Stomach (tissue), 4 donors: ENCODE data around the gene SMOC2.
"Not testable (repeated sequence)": the region's sequence is repeated elsewhere in the genome, so short reads cannot be mapped to it uniquely, and the experiment has no call there.

ENCODE experiments used
- EP300 ChIP-seq: sonication (generic); formaldehyde crosslinking; IDR thresholded peaks from one replicate; pipeline ENCODE4 v1.6.1; 2017; ENCODE audit warnings: antibody characterized with exemption
- POLR2A ChIP-seq, 4 donors: fragments of 450-650 bp; IDR thresholded peaks; one replicate each; pipeline ENCODE4 v1.6.1; 2016; ENCODE audit warnings: antibody characterized with exemption in 4 of 4, control low read depth in 2 of 4, mild to moderate bottlenecking in 1 of 4, moderate library complexity in 1 of 4
- POLR2AphosphoS5 ChIP-seq, 3 donors: sonication (generic); formaldehyde crosslinking; IDR thresholded peaks; one replicate each; pipeline ENCODE4 v1.6.1; 2016; ENCODE audit warnings: antibody characterized with exemption in 3 of 3
- TF ChIP-seq, protein P1 (sequence below), 7 experiments: fragments of 450-650 bp in 4 of 7; fragments of 200-600 bp in 3 of 7; sonication (generic) in 3 of 7; IDR thresholded peaks; one replicate each; pipeline ENCODE4 v1.5.1; 2016 to 2019; ENCODE audit warnings: antibody characterized with exemption in 7 of 7, control low read depth in 2 of 7, mild to moderate bottlenecking in 1 of 7

DNA sequence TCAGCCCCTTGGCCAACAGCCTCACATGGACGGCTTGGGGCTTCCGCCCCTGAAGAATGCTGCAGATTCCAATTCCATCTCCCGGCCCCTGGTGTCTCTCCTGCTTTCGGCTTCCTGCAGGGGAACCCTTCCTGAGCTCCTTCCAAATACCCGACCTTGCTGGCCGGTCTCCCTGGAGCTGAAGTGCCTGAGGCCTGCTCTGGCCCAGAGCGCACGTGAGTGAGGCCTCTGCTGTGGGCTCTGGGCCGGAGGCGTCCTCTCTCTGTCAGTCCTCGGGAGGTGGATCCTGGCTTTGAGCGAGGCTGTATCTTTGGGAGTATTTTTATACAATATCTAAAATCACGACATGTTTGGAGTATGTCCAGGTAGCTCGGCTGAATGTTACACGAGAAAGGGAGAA is 253.8 kb downstream of the SMOC2 start:
- TF ChIP-seq, protein P1, sequence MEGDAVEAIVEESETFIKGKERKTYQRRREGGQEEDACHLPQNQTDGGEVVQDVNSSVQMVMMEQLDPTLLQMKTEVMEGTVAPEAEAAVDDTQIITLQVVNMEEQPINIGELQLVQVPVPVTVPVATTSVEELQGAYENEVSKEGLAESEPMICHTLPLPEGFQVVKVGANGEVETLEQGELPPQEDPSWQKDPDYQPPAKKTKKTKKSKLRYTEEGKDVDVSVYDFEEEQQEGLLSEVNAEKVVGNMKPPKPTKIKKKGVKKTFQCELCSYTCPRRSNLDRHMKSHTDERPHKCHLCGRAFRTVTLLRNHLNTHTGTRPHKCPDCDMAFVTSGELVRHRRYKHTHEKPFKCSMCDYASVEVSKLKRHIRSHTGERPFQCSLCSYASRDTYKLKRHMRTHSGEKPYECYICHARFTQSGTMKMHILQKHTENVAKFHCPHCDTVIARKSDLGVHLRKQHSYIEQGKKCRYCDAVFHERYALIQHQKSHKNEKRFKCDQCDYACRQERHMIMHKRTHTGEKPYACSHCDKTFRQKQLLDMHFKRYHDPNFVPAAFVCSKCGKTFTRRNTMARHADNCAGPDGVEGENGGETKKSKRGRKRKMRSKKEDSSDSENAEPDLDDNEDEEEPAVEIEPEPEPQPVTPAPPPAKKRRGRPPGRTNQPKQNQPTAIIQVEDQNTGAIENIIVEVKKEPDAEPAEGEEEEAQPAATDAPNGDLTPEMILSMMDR (IDR thresholded peaks at IDR 0.05) = not testable (repeated sequence)
- TF ChIP-seq POLR2AphosphoS5 (IDR thresholded peaks at IDR 0.05); POLR2A (IDR thresholded peaks at IDR 0.05); EP300: not testable (repeated sequence)
